ENCODE data around the gene TAAR9. TPM values are rescaled to one million over a fixed set of nuclear protein-coding genes. Genes with fewer than 3 reads are reported as not detected.
A peak's percentile ranks its signal among the peaks of the same experiment; 100 is the strongest.

Gene TAAR9
- total and polyA plus RNA-seq, 7 experiments from 2014 or later = not detected

- peak within 1 kb of the TSS; percentile 89 to 99 (median 98) for H3K4me3 Mint-ChIP-seq
- Histone ChIP-seq H3K4me1 (ENCODE audit: control insufficient read depth in 2 of 2, insufficient read depth in 2 of 2, low read length in 2 of 2) (peaks cover 10 to 11% of the 10 kb centered on the region in 2 donors), H3K36me3 (ENCODE audit: control insufficient read depth in 2 of 3, insufficient read depth in 3 of 3, low read length in 3 of 3) (peaks cover 0 to 5% (median 0%) of the 10 kb centered on the region in 3 experiments), H3K4me3 (ENCODE audit: low read length) (peak within 1 kb of the TSS; percentile 78), H3K27ac (ENCODE audit: low read depth, low read length) (peak within 1 kb of the TSS; percentile 63), H3K9me3 (ENCODE audit: control insufficient read depth in 2 of 3, low read length in 3 of 3) (no peaks in the 10 kb centered on the region), H3K27me3 (ENCODE audit: control insufficient read depth in 2 of 2, insufficient read depth in 2 of 2, low read length in 2 of 2) (no peaks in the 10 kb centered on the region)
- peak; percentile 77 to 90 (median 87) for DNase-seq
- peak within 1 kb of the TSS; percentile 81 to 95 (median 90) for H3K27ac Mint-ChIP-seq
- peaks cover 0 to 24% (median 0%) of the 10 kb centered on the region in 5 donors for H3K27me3 Mint-ChIP-seq
- intact Hi-C loops (cut with micrococcal nuclease) = loop anchor here (1.0 to 5.0 kb wide), 8 partner anchors 28 to 1659 kb away; partner anchors contain the start of genes RPS12 (in 2 of the 2), MED23 (in 1 of the 2), SLC18B1 (in 1 of the 2) and TBPL1 (in 1 of the 2)
- peaks cover 0 to 11% (median 0%) of the 10 kb centered on the region in 5 donors for H3K36me3 Mint-ChIP-seq
- H3K9me3 Mint-ChIP-seq = no peaks in the 10 kb centered on the region
- ChIA-PET POLR2A (interaction anchor here (0.6 to 1.6 kb wide), 10 partner anchors 23 to 1440 kb away, joined by 3 to 12 read pairs (median 4); partner anchors contain the start of genes RPS12, SLC18B1 and TBPL1), CTCF (interaction anchor here (0.6 to 1.1 kb wide), 5 partner anchors 11 to 1404 kb away, joined by 3 to 4 read pairs (median 3); no protein-coding TSS in a partner anchor)
- peak; percentile 95 for ATAC-seq
- H3K4me1 Mint-ChIP-seq = peaks cover 23 to 50% (median 38%) of the 10 kb centered on the region in 7 donors
These were observed 25.1 kb upstream of the TAAR9 start, which contains the start of gene STX7 for GRCh38 chr6:132512638-132513632. STX7 (minus strand) TSS chr6:132513116; CDS start chr6:132503530, 9,586 bp downstream.

- Histone ChIP-seq H3K36me3 (ENCODE audit: control insufficient read depth in 2 of 3, insufficient read depth in 3 of 3, low read length in 3 of 3) (peaks cover 0 to 5% (median 0%) of the 10 kb centered on the region in 3 experiments), H3K9me3 (ENCODE audit: control insufficient read depth in 2 of 3, low read length in 3 of 3) (no peaks in the 10 kb centered on the region), H3K4me3 (ENCODE audit: low read length) (no peak overlapping the region), H3K4me1 (ENCODE audit: control insufficient read depth in 2 of 2, insufficient read depth in 2 of 2, low read length in 2 of 2) (peaks cover 10 to 11% of the 10 kb centered on the region in 2 donors), H3K27ac (ENCODE audit: low read depth, low read length) (no peak overlapping the region), H3K27me3 (ENCODE audit: control insufficient read depth in 2 of 2, insufficient read depth in 2 of 2, low read length in 2 of 2) (no peaks in the 10 kb centered on the region)
- POLR2A ChIA-PET = interaction anchor here (1.5 kb wide), 1 partner anchor 302 kb away, joined by 3 read pairs; no protein-coding TSS in a partner anchor
- Mint-ChIP-seq H3K9me3 (no peaks in the 10 kb centered on the region), H3K27ac (peak overlapping the region in 3 of 9 donors; percentile 81 to 92 (median 82)), H3K27me3 (peaks cover 0 to 32% (median 0%) of the 10 kb centered on the region in 5 donors), H3K4me3 (peak overlapping the region; percentile 89 to 99 (median 98)), H3K4me1 (peaks cover 20 to 39% (median 28%) of the 10 kb centered on the region in 7 donors), H3K36me3 (peaks cover 0 to 2% (median 0%) of the 10 kb centered on the region in 5 donors)
- intact Hi-C loops (cut with micrococcal nuclease) = loop anchor here (1.0 to 5.0 kb wide), 8 partner anchors 29 to 1658 kb away; partner anchors contain the start of genes RPS12 (in 2 of the 2), MED23 (in 1 of the 2), SLC18B1 (in 1 of the 2) and TBPL1 (in 1 of the 2)
- no peak for ATAC-seq
- CTCF ChIA-PET = interaction anchor here (1.1 kb wide), 1 partner anchor 10 kb away, joined by 4 read pairs; no protein-coding TSS in a partner anchor
- no peak for DNase-seq
These were observed 24.1 kb upstream of the TAAR9 start for GRCh38 chr6:132513831-132514545.

GRCh38 chr6:132515386-132515785 is 22.7 kb upstream of the TAAR9 start:
- ChIA-PET CTCF (interaction anchor here (1.0 kb wide), 1 partner anchor 236 kb away, joined by 3 read pairs; no protein-coding TSS in a partner anchor), POLR2A (interaction anchor here (1.5 kb wide), 1 partner anchor 301 kb away, joined by 3 read pairs; no protein-coding TSS in a partner anchor)
- ATAC-seq = no peak
- Mint-ChIP-seq H3K4me3 (no peak overlapping the region), H3K36me3 (peaks cover 0 to 2% (median 0%) of the 10 kb centered on the region in 5 donors), H3K27ac (no peak overlapping the region), H3K27me3 (peaks cover 0 to 42% (median 3%) of the 10 kb centered on the region in 5 donors), H3K4me1 (peaks cover 20 to 32% (median 26%) of the 10 kb centered on the region in 7 donors), H3K9me3 (no peaks in the 10 kb centered on the region)
- DNase-seq = no peak
- Histone ChIP-seq H3K9me3 (ENCODE audit: control insufficient read depth in 2 of 3, low read length in 3 of 3) (no peaks in the 10 kb centered on the region), H3K36me3 (ENCODE audit: control insufficient read depth in 2 of 3, insufficient read depth in 3 of 3, low read length in 3 of 3) (peaks cover 0 to 5% (median 0%) of the 10 kb centered on the region in 3 experiments), H3K27ac (ENCODE audit: low read depth, low read length) (no peak overlapping the region), H3K4me3 (ENCODE audit: low read length) (no peak overlapping the region), H3K27me3 (ENCODE audit: control insufficient read depth in 2 of 2, insufficient read depth in 2 of 2, low read length in 2 of 2) (no peaks in the 10 kb centered on the region), H3K4me1 (ENCODE audit: control insufficient read depth in 2 of 2, insufficient read depth in 2 of 2, low read length in 2 of 2) (peaks cover 10 to 11% of the 10 kb centered on the region in 2 donors)
- intact Hi-C loops (cut with micrococcal nuclease) = no loop called here

GRCh38 chr6:132520953-132521352 is 17.1 kb upstream of the TAAR9 start:
- no peaks in the 10 kb centered on the region for H3K36me3 Mint-ChIP-seq
- ChIA-PET POLR2A (no interaction called here), CTCF (no interaction called here)
- Histone ChIP-seq H3K4me3 (ENCODE audit: low read length) (no peak overlapping the region), H3K27me3 (ENCODE audit: control insufficient read depth in 2 of 2, insufficient read depth in 2 of 2, low read length in 2 of 2) (peaks cover 0 to 5% of the 10 kb centered on the region in 2 donors), H3K27ac (ENCODE audit: low read depth, low read length) (no peak overlapping the region), H3K4me1 (ENCODE audit: control insufficient read depth in 2 of 2, insufficient read depth in 2 of 2, low read length in 2 of 2) (no peaks in the 10 kb centered on the region), H3K9me3 (ENCODE audit: control insufficient read depth in 2 of 3, low read length in 3 of 3) (no peaks in the 10 kb centered on the region), H3K36me3 (ENCODE audit: control insufficient read depth in 2 of 3, insufficient read depth in 3 of 3, low read length in 3 of 3) (no peaks in the 10 kb centered on the region)
- no peak overlapping the region for H3K27ac Mint-ChIP-seq
- H3K4me3 Mint-ChIP-seq = no peak overlapping the region
- intact Hi-C loops (cut with micrococcal nuclease) = no loop called here
- peaks cover 15 to 76% (median 29%) of the 10 kb centered on the region in 5 donors for H3K27me3 Mint-ChIP-seq
- ATAC-seq (no peak), DNase-seq (no peak)
- H3K4me1 Mint-ChIP-seq = no peaks in the 10 kb centered on the region
- no peaks in the 10 kb centered on the region for H3K9me3 Mint-ChIP-seq

- CTCF ChIA-PET = interaction anchor here (1.2 to 1.6 kb wide), 2 partner anchors 12 to 1027 kb away, joined by 4 read pairs; partner anchors contain the start of gene STX7
- no peaks in the 10 kb centered on the region for H3K9me3 Mint-ChIP-seq
- POLR2A ChIA-PET = no interaction called here
- peaks cover 18 to 58% (median 45%) of the 10 kb centered on the region in 5 donors for H3K27me3 Mint-ChIP-seq
- H3K27ac ChIP-seq (ENCODE audit: low read depth, low read length) = no peak overlapping the region
- H3K4me1 Mint-ChIP-seq = no peaks in the 10 kb centered on the region
- intact Hi-C loops (cut with micrococcal nuclease) = no loop called here
- no peak overlapping the region for H3K4me3 ChIP-seq (ENCODE audit: low read length)
- peak overlapping the region in 1 of 9 donors; percentile 1 for H3K27ac Mint-ChIP-seq
- H3K36me3 ChIP-seq (ENCODE audit: control insufficient read depth in 2 of 3, insufficient read depth in 3 of 3, low read length in 3 of 3) = no peaks in the 10 kb centered on the region
- no peak overlapping the region for H3K4me3 Mint-ChIP-seq
- no peaks in the 10 kb centered on the region for H3K36me3 Mint-ChIP-seq
- H3K9me3 ChIP-seq (ENCODE audit: control insufficient read depth in 2 of 3, low read length in 3 of 3) = no peaks in the 10 kb centered on the region
- H3K4me1 ChIP-seq (ENCODE audit: control insufficient read depth in 2 of 2, insufficient read depth in 2 of 2, low read length in 2 of 2) = no peaks in the 10 kb centered on the region
- peaks cover 0 to 5% of the 10 kb centered on the region in 2 donors for H3K27me3 ChIP-seq (ENCODE audit: control insufficient read depth in 2 of 2, insufficient read depth in 2 of 2, low read length in 2 of 2)
- ATAC-seq (no peak), DNase-seq (no peak)
These were observed 13.4 kb upstream of the TAAR9 start for GRCh38 chr6:132524646-132525045.

- Histone ChIP-seq H3K4me3 (ENCODE audit: low read length) (no peak overlapping the region), H3K9me3 (ENCODE audit: control insufficient read depth in 2 of 3, low read length in 3 of 3) (no peaks in the 10 kb centered on the region), H3K36me3 (ENCODE audit: control insufficient read depth in 2 of 3, insufficient read depth in 3 of 3, low read length in 3 of 3) (no peaks in the 10 kb centered on the region), H3K27ac (ENCODE audit: low read depth, low read length) (no peak overlapping the region), H3K4me1 (ENCODE audit: control insufficient read depth in 2 of 2, insufficient read depth in 2 of 2, low read length in 2 of 2) (no peaks in the 10 kb centered on the region), H3K27me3 (ENCODE audit: control insufficient read depth in 2 of 2, insufficient read depth in 2 of 2, low read length in 2 of 2) (peaks cover 0 to 5% of the 10 kb centered on the region in 2 donors)
- Mint-ChIP-seq H3K36me3 (no peaks in the 10 kb centered on the region), H3K4me3 (no peak overlapping the region), H3K27me3 (peaks cover 18 to 53% (median 43%) of the 10 kb centered on the region in 5 donors), H3K4me1 (peaks cover 0 to 3% (median 0%) of the 10 kb centered on the region in 7 donors), H3K9me3 (no peaks in the 10 kb centered on the region), H3K27ac (no peak overlapping the region)
- intact Hi-C loops (cut with micrococcal nuclease) = no loop called here
- CTCF ChIA-PET = interaction anchor here (0.5 to 1.0 kb wide), 2 partner anchors 37 to 1390 kb away, joined by 3 read pairs; no protein-coding TSS in a partner anchor
- ATAC-seq (no peak), DNase-seq (no peak)
- POLR2A ChIA-PET = no interaction called here
These were observed 12.2 kb upstream of the TAAR9 start for GRCh38 chr6:132525866-132526265.

All from naive thymus-derived CD4-positive, alpha-beta T cell (primary cell).